GM12878 (cell line): ENCODE results near the gene DACT3.

ENCODE experiments used
- JUND ChIP-seq: IDR thresholded peaks from 2 replicates; pipeline ENCODE4 v1.6.1; 2012; ENCODE audit warnings: low read depth, mild to moderate bottlenecking, low read length, improper control_type of control experiment, moderate library complexity
- KDM1A ChIP-seq: fragments of 200-600 bp; sonication (generic); IDR thresholded peaks from 2 replicates; pipeline ENCODE4 v1.6.1; 2016; ENCODE audit warnings: borderline replicate concordance
- NR2C1 ChIP-seq: fragments of 450-650 bp; IDR thresholded peaks from 2 replicates; pipeline ENCODE4 v1.6.1; 2017; ENCODE audit warnings: antibody characterized with exemption, mild to moderate bottlenecking, moderate library complexity
- POLR2A ChIP-seq: IDR thresholded peaks from 2 replicates; pipeline ENCODE4 v1.6.1; 2011; ENCODE audit warnings: low read depth, mild to moderate bottlenecking, low read length
- TF ChIP-seq, protein P1 (sequence below), 3 experiments: IDR thresholded peaks in 2 of 3; conservative IDR thresholded peaks in 1 of 3; 2 replicates each; pipeline ENCODE4 v1.5.1; 2011; ENCODE audit warnings: low read depth in 3 of 3, low read length in 3 of 3, mild to moderate bottlenecking in 3 of 3, control low read depth in 2 of 3, moderate library complexity in 2 of 3, inconsistent platforms in 1 of 3, mixed read lengths in 1 of 3; ENCODE audit not compliant: control insufficient read depth in 2 of 3, insufficient read depth in 1 of 3; ENCODE audit errors: extremely low read depth in 1 of 3
- TF ChIP-seq, protein P2 (sequence below): IDR thresholded peaks from 2 replicates; pipeline ENCODE4 v1.6.1; 2012; ENCODE audit warnings: improper control_type of control experiment, low read depth, low read length; ENCODE audit not compliant: insufficient replicate concordance

DNA sequence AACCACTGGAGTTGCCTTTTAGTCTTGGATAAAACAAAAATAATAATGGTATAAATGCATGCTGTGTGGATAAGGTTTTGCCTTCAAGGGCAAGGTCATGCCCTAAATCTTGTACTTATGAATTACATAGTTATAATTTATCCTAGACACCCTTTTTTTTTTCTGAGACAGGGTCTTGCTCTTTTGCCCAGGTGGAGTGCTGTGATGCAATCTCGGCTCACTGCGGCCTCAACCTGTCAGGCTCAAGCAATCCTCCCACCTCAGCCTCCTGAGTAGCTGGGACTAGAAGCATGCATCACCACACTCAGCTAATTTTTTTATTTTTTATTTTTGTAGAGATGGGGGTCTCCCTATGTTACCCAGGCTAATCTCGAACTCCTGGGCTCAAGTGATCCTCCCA lies 7.7 kb upstream of the DACT3 start:
- no peak for TF ChIP-seq POLR2A
- TF ChIP-seq, protein P1, sequence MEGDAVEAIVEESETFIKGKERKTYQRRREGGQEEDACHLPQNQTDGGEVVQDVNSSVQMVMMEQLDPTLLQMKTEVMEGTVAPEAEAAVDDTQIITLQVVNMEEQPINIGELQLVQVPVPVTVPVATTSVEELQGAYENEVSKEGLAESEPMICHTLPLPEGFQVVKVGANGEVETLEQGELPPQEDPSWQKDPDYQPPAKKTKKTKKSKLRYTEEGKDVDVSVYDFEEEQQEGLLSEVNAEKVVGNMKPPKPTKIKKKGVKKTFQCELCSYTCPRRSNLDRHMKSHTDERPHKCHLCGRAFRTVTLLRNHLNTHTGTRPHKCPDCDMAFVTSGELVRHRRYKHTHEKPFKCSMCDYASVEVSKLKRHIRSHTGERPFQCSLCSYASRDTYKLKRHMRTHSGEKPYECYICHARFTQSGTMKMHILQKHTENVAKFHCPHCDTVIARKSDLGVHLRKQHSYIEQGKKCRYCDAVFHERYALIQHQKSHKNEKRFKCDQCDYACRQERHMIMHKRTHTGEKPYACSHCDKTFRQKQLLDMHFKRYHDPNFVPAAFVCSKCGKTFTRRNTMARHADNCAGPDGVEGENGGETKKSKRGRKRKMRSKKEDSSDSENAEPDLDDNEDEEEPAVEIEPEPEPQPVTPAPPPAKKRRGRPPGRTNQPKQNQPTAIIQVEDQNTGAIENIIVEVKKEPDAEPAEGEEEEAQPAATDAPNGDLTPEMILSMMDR (IDR thresholded peaks at IDR 0.05 in 2 of 3, conservative IDR thresholded peaks at IDR 0.05 in 1 of 3; ENCODE audit: control insufficient read depth in 2 of 3, extremely low read depth in 1 of 3, insufficient read depth in 1 of 3, low read depth in 3 of 3, low read length in 3 of 3), result no peak
- TF ChIP-seq KDM1A, result no peak
- TF ChIP-seq, protein P2, sequence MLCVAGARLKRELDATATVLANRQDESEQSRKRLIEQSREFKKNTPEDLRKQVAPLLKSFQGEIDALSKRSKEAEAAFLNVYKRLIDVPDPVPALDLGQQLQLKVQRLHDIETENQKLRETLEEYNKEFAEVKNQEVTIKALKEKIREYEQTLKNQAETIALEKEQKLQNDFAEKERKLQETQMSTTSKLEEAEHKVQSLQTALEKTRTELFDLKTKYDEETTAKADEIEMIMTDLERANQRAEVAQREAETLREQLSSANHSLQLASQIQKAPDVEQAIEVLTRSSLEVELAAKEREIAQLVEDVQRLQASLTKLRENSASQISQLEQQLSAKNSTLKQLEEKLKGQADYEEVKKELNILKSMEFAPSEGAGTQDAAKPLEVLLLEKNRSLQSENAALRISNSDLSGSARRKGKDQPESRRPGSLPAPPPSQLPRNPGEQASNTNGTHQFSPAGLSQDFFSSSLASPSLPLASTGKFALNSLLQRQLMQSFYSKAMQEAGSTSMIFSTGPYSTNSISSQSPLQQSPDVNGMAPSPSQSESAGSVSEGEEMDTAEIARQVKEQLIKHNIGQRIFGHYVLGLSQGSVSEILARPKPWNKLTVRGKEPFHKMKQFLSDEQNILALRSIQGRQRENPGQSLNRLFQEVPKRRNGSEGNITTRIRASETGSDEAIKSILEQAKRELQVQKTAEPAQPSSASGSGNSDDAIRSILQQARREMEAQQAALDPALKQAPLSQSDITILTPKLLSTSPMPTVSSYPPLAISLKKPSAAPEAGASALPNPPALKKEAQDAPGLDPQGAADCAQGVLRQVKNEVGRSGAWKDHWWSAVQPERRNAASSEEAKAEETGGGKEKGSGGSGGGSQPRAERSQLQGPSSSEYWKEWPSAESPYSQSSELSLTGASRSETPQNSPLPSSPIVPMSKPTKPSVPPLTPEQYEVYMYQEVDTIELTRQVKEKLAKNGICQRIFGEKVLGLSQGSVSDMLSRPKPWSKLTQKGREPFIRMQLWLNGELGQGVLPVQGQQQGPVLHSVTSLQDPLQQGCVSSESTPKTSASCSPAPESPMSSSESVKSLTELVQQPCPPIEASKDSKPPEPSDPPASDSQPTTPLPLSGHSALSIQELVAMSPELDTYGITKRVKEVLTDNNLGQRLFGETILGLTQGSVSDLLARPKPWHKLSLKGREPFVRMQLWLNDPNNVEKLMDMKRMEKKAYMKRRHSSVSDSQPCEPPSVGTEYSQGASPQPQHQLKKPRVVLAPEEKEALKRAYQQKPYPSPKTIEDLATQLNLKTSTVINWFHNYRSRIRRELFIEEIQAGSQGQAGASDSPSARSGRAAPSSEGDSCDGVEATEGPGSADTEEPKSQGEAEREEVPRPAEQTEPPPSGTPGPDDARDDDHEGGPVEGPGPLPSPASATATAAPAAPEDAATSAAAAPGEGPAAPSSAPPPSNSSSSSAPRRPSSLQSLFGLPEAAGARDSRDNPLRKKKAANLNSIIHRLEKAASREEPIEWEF, result no peak
- no peak for TF ChIP-seq NR2C1
- no peak for TF ChIP-seq JUND
